Lower lobe of right lung (tissue), 2 donors: Measurements from ENCODE around the gene CAMSAP1. TPM values are rescaled to one million over a fixed set of nuclear protein-coding genes. Genes with fewer than 3 reads are reported as not detected.

ENCODE experiments used
- ATAC-seq, 2 donors: fragments of 200-7000 bp; cut with Tn5 transposase; one replicate each; pipeline ENCODE4 v1.9.1; 2020 to 2022; ENCODE audit warnings: mild to moderate bottlenecking in 2 of 2, moderate library complexity in 2 of 2
- DNase-seq: peaks from one replicate; pipeline ENCODE4 v3.0.0-alpha.2; 2020
- H3K27ac ChIP-seq: fragments of 200-600 bp; one replicate; pipeline ENCODE4 v1.8.0; 2022
- H3K27me3 ChIP-seq: fragments of 200-600 bp; one replicate; pipeline ENCODE4 v1.8.0; 2022; ENCODE audit warnings: low read depth
- H3K36me3 ChIP-seq: fragments of 200-600 bp; one replicate; pipeline ENCODE4 v1.8.0; 2022; ENCODE audit warnings: mild to moderate bottlenecking
- H3K4me1 ChIP-seq: fragments of 200-600 bp; one replicate; pipeline ENCODE4 v1.8.0; 2022
- H3K4me3 ChIP-seq: fragments of 200-600 bp; one replicate; pipeline ENCODE4 v1.8.0; 2022; ENCODE audit warnings: mild to moderate bottlenecking
- H3K9me3 ChIP-seq: fragments of 200-600 bp; one replicate; pipeline ENCODE4 v1.8.0; 2022
- CTCF ChIP-seq: fragments of 200-600 bp; IDR thresholded peaks from one replicate; pipeline ENCODE4 v1.8.0; 2022; ENCODE audit warnings: antibody characterized with exemption, mild to moderate bottlenecking
- intact Hi-C: fragments of 100-400 bp; cut with DNase I; formaldehyde crosslinking; loops from one replicate; pipeline ENCODE4 v1.11.0; 2022
- total RNA-seq: library from RNA; stranded (reverse); fragmentation: NEBNext Ultra II Directional; extraction: Animal tissue kit (Norgen Biotek cat#: 25700); gene quantifications from one replicate; pipeline ENCODE4 v1.2.1, GENCODE V29; 2021
- donor health status: DM: no; HTN: yes; CAD: no; lungs with severe emphysema.

Gene CAMSAP1
- total RNA-seq, 1 donor from 2014 or later, result 34.4 TPM

DNA sequence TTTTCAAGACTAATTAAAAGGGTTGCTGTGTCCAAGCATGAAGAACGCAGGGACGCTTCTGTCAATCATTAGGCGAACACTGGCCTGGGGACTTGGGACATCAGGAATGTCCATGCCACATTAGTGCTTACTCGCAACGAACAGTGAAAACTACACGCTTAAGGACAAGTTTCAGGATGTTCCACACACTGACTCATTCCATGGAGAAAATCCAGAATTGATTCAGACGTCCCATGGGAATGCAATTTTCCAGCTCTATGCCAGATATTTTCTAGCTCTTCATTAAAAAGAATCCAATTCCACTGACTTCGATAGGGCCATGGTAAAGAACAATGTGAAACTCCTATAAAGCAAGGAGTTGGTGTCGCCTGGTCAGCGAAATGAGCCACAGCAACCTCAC, 98.2 kb downstream of the CAMSAP1 start:
- DNase-seq, result no peak

DNA sequence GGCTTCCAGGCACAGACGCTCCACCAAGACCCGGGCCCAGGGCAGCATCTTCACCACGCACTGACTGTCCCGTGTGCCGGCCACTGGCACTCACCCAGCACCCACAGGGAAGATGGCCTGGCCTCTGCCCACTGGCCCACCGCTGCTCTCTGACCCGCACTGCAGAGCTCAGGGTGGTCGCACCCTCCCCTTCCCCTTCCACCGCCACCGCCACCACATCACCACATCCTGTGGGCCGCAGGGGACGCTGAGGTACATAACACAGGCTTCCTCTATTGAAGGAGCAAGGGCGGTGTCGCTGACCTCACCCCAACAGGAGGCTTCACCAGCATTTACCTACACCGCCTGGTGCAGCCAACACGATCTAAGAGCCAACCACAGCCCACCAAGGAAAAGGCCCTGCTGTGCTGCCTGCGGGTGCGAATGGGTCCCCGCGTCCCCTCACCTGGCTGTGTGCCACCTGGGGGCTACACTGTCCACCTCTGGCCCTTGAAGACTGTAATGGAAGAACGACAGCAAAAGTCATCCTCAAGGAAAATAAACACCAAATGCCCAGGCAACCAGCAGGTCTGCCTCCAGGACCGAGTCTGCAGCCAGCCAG, 101.8 kb downstream of the CAMSAP1 start:
- Histone ChIP-seq H3K27ac (no peak overlapping the region), H3K4me1 (no peaks in the 10 kb centered on the region), H3K9me3 (no peaks in the 10 kb centered on the region), H3K27me3 (no peaks in the 10 kb centered on the region), H3K36me3 (peaks cover 14% of the 10 kb centered on the region), H3K4me3 (no peak overlapping the region)
- intact Hi-C loops, result no loop called here
- TF ChIP-seq CTCF, result no peak
- peak in 1 of 2 donors; percentile 49 for ATAC-seq
- peak; percentile 24 for DNase-seq

More for the DNA sequence above, 98.2 kb downstream of the CAMSAP1 start:
- Histone ChIP-seq H3K9me3 (no peaks in the 10 kb centered on the region), H3K4me1 (no peaks in the 10 kb centered on the region), H3K27ac (no peak overlapping the region), H3K27me3 (no peaks in the 10 kb centered on the region), H3K36me3 (peaks cover 50% of the 10 kb centered on the region), H3K4me3 (no peak overlapping the region)
- no peak for ATAC-seq
- intact Hi-C loops, result no loop called here
- no peak for TF ChIP-seq CTCF

- peak in 1 of 2 donors; percentile 19 for ATAC-seq
- H3K9me3 ChIP-seq, result no peaks in the 10 kb centered on the region
- H3K4me1 ChIP-seq, result no peaks in the 10 kb centered on the region
- DNase-seq, result no peak
- TF ChIP-seq CTCF, result no peak
- H3K4me3 ChIP-seq, result no peak overlapping the region
- intact Hi-C loops, result no loop called here
- no peaks in the 10 kb centered on the region for H3K27me3 ChIP-seq
- H3K27ac ChIP-seq, result no peak overlapping the region
- H3K36me3 ChIP-seq, result peaks cover 7% of the 10 kb centered on the region
These were observed 102.5 kb downstream of the CAMSAP1 start for GRCh38 chr9:135804581-135805421.

DNA sequence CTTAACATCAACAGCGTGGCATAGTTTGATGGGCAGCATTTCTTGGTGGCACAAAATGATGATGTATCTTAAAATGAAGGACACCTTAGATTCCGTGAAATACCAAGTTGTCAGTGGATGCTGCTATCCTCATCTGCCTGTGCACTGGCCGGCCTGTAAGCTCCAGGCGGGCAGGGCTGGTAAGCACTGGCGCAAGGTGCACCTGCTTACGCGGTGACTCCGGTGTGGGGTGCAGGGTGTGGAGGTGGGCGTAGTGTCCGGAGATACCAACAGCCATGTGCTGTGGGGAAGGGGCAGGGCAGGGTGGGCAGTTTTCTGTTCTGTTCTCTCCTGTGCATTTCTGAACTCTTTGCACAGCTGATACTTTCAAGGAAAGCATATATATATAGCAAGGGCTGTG, 103.9 kb downstream of the CAMSAP1 start:
- Histone ChIP-seq H3K27me3 (no peaks in the 10 kb centered on the region), H3K9me3 (no peaks in the 10 kb centered on the region), H3K4me3 (no peak overlapping the region), H3K36me3 (no peaks in the 10 kb centered on the region), H3K4me1 (no peaks in the 10 kb centered on the region), H3K27ac (no peak overlapping the region)
- DNase-seq, result no peak
- TF ChIP-seq CTCF, result no peak
- no peak for ATAC-seq
- intact Hi-C loops, result no loop called here

GRCh38 chr9:135802876-135803419, 104.4 kb downstream of the CAMSAP1 start:
- Histone ChIP-seq H3K36me3 (no peaks in the 10 kb centered on the region), H3K27me3 (no peaks in the 10 kb centered on the region), H3K4me3 (no peak overlapping the region), H3K27ac (no peak overlapping the region), H3K9me3 (no peaks in the 10 kb centered on the region), H3K4me1 (no peaks in the 10 kb centered on the region)
- ATAC-seq (no peak), DNase-seq (no peak)
- TF ChIP-seq CTCF, result no peak
- intact Hi-C loops, result no loop called here
